Neural cell (in vitro differentiated cells): ENCODE results near the gene MBNL2.

Source experiments
- EZH2 ChIP-seq: fragments of 200-600, 300-800 bp; shearing (Covaris generic), sonication (generic); IDR thresholded peaks from 2 replicates; pipeline ENCODE4 v1.6.1; 2014; ENCODE audit warnings: antibody characterized with exemption, low read length, borderline replicate concordance, mild to moderate bottlenecking; ENCODE audit not compliant: insufficient read depth, poor library complexity, severe bottlenecking
- POLR2AphosphoS5 ChIP-seq: IDR thresholded peaks from 2 replicates; pipeline ENCODE4 v1.6.1; 2012
- SMC3 ChIP-seq: fragments of 450-650 bp; conservative IDR thresholded peaks from 2 replicates; pipeline ENCODE4 v1.6.1; 2014; ENCODE audit warnings: antibody characterized with exemption, mild to moderate bottlenecking, moderate library complexity; ENCODE audit not compliant: poor library complexity
- TF ChIP-seq, protein P1 (sequence below): fragments of 450-650 bp; IDR thresholded peaks from 2 replicates; pipeline ENCODE4 v1.5.1; 2014; ENCODE audit warnings: antibody characterized with exemption, mild to moderate bottlenecking, moderate library complexity; ENCODE audit not compliant: poor library complexity, severe bottlenecking

GRCh38 chr13:97414392-97414791 lies 192.3 kb downstream of the MBNL2 start:
- TF ChIP-seq, protein P1, sequence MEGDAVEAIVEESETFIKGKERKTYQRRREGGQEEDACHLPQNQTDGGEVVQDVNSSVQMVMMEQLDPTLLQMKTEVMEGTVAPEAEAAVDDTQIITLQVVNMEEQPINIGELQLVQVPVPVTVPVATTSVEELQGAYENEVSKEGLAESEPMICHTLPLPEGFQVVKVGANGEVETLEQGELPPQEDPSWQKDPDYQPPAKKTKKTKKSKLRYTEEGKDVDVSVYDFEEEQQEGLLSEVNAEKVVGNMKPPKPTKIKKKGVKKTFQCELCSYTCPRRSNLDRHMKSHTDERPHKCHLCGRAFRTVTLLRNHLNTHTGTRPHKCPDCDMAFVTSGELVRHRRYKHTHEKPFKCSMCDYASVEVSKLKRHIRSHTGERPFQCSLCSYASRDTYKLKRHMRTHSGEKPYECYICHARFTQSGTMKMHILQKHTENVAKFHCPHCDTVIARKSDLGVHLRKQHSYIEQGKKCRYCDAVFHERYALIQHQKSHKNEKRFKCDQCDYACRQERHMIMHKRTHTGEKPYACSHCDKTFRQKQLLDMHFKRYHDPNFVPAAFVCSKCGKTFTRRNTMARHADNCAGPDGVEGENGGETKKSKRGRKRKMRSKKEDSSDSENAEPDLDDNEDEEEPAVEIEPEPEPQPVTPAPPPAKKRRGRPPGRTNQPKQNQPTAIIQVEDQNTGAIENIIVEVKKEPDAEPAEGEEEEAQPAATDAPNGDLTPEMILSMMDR, result no peak
- TF ChIP-seq SMC3, result no peak
- no peak for TF ChIP-seq POLR2AphosphoS5
- TF ChIP-seq EZH2, result no peak
